CD4-positive, alpha-beta T cell treated with Interleukin-21 for 1 hour (primary cell): ENCODE results near the gene MACF1.

ENCODE experiments used
- DNase-seq: peaks from one replicate; pipeline ENCODE4 v3.0.0-alpha.2; 2020

Gene MACF1

DNA sequence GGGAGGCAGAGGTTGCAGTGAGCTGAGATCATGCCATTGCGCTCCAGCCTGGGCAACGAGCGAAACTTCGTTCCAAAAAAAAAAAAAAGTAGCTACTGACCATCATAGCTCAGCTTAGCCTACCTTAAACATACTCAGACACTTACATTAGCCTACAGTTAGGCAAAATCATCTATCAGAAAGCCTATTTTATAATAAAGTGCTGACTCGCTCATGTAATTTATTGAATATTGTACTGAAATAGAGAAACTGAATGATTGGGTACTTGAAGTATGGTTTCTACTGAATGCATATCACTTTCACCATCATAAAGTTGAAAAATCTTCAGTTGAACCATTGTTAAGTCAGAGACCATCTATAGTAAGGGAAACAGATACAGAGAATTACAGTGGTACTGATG, 193.0 kb downstream of the MACF1 start:
- DNase-seq, result no peak

DNA sequence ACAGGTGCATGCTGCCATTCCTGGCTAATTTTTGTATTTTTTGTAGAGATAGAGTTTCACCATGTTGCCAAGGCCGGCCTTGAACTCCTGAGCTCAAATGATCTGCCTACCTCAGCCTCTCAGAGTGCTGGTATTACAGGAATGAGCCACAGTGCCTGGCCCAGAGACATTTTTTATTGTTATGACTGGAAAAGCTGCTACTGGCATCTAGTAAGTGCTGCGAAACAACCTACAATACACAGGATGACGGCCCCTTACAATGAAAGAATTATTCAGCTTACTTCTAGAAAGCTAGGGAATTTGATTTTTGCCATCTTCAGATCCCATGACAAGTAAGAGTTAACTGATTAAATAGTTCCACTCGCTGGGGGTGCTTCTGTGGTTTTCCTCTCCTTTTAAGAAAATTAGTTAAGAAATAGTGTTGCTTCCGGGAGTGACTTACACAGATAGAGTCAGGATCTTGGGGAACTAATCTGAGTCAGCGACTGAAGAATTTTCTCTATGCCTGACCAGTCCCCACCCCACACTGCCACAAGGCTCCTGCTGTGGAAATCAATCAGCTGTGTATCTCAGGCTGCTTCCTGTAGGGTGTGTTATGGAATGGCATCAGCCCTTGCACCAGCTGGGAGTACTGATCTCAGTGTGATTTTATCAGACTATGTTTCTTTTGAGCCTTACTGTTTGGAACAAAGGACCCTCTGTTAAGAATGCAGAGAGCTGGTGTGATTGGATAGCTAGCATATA, 194.0 kb downstream of the MACF1 start:
- peak; percentile 23 for DNase-seq

DNA sequence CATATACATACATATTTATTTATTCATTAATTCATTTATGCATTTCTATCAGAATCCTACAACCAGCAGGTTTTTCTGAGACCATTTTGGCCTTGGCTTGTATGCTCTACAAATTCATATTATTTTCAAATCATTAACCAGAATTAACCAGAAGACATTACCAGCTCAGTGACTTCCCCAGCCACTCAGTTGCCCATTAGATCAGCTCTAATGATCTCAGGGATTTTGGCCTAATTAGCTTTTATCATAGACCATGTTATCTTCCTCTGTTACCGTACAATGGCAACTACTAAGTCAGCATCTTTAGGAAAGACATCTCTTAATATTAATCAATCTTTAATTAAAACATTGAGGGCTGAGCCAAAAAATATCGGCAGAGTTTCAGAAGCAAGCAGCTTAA, 196.6 kb downstream of the MACF1 start:
- no peak for DNase-seq

DNA sequence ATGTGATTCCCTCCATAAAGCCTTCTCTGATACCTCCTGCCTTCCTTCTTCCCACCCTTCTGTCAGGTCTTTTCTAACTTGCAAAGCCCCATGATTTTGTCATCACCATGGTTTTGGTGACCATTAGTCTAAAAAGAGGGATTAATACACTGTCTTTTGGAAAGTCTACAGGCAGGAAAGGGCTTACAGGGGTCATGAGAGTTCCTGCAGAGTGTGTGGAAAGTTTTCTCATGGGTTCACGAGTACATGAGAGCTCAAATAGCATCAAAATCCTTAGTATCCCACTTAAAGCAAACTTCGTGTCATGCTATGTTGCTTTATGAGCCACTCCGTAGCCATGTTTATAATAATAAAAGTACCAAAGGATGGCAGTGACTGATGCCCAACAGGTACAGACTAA, 200.4 kb downstream of the MACF1 start:
- DNase-seq, result no peak

DNA sequence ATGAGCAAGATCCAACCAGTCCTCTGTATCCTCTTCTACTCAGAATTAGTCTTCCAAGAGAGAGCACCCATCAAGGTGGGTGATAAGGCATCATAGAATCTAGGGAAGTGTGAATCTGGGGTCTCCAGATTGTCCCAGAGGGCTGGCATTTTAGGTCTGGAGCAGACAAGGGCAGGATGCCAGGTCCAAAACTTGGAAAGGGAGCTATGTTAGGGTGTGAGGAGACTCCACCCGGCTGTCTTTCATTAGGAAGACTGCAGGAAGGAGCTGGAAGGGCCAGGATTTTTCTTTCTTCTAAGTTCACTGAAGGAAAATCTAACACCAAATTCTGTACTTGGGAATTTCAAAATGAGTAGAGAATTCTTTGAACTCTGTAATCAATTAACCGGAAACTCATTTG, 200.9 kb downstream of the MACF1 start:
- no peak for DNase-seq

DNA sequence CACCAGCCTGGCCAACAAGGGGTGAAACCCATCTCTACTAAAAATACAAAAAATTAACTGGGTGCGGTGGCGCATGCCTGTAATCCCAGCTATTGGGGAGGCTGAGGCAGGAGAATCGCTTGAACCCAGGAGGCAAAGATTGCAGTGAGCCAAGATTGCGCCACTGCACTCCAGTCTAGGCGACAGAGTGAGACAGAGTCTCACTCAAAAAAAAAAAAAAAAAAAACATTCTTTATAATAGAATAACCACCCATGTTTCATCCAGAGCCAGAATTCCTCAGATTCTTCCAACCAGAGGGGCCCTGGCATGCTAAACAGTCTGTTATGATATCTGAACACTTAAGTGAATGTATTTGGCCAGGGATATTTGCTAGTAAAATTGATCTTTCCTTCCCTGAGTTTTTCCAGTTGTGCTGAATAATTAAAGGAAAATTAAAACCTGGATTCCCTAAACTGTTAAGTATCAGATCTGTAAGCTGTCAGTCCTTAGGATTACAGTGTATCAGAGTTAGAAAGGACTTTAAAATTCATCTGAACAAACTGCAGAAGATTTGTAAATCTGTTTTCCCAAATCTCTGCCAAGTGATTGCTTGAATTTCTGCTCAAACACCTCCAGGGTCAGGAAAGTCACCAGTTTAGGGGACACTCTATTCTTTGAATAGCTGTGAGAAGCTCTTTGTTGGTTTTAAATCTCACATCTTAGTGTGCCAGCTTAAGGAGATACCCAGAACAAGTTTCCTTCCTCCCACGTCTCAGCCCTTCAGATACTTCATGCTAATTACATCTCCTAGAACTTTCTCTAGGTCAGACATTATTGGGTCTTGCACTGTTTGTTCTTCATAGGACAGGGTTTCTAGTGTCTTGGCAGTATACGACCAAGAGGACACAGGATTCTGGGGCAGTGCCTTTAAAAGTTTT, 202.3 kb downstream of the MACF1 start:
- DNase-seq, result no peak

DNA sequence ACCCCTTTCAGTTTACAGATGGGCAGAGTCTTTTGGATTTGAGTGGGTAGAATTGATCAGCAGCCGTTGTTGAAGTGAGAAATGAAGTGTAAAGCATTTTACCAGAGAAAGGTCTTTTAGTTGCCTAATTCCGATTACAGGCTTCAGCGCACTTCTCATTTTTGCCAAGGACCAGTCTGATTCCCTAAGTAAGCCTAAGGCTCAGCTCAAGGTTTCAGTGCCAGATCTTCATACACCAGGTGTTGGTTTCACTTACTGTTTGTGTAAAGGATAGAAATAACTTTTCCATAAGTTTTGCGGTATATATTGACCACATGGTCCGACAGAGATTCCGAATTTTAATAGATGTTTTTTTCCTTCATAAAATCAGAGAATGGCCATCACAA, 203.0 kb downstream of the MACF1 start:
- no peak for DNase-seq

DNA sequence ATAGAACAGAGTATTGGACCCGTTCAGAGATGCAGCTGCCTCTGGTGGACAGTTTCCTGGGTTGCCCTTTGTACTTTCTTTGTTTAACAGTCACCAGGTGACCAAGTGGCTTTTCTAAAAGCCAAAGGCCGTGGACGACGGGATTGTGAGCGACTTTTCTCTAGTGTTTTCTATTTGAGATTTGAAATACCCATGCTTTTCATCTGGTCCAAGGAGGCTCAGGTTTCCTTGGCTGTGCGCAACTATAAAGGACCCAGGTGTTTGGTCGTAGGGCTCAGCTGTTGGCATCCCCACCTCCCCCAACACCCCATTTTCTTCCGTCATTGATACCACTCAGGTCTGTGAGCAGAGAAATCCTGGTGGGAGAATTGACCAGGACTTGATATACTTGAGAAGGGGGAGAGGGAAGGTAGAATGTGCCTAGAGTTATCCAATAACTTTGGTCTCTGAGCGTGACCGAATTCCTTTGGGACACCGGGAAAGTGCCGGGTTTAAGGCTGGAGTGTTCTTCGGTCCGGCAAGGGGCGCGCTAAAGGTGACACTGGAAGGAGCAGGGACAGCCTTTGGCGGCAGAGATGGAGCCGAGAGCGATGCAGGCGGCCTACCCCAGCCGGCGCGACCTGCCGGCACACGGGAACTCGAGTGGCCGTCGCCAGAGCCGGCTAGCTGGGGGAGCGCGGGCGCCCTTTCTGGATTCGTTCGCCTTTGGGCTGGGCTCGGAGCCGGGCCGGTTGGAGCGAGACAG, 203.6 kb downstream of the MACF1 start:
- no peak for DNase-seq

DNA sequence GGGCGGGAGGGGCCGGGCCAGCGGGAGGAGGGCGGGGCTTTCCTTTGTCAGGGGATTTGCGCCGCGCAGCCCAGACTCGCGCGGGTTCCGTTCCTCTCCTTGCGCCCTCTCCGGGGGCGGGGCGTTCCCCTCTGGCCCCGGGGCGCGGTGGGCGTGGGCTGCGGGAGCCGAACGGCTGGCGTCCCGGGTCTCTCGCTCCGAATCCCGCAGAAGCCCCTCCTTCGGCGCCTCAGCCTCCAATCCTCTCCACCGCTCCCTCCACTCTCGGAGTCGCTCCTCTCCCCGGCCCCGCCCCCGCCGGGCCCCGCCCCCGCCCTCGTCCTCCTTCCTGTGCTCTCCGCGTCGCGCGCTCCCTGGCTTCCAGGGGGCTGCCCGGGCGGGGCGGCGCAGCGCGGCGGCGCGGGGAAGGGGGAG, 204.2 kb downstream of the MACF1 start:
- peak; percentile 89 for DNase-seq

DNA sequence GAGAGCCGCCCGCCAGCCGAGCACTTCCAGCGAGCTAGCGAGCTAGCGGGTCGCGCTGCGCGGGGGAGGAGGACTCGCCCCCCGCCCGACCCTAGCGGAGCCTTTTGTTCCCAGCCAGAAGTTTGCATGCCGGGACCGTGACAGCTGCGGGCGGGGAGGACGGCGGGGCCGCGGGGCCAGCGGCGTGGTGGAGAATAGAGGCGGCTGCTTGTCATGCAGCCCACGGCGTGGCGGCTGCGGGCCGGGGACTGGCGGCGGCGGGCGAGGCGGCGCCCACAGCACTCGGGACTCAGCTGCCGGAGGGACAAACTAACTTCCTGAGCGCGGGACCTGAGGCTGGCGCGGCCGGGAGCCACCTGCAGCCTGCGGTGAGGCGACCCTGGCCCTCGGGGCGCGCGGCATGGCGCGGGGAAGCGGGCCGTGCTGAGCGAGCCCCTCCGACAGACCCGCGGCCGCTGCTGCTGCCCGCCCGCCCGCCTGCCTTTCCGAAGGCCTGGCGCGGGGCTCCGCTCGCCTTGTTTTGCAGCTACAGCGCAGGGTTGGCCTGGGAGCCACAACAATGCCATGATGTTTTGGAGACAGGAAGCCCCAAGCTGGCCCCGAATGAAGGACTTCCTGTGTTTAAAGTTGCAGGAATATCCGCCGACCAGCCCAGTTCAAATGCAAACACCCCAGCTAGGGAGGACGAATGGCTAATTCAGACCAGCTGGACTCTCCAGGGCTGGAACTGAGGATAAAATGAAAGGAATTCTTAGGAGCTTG, 204.7 kb downstream of the MACF1 start:
- DNase-seq, result peak; percentile 14

DNA sequence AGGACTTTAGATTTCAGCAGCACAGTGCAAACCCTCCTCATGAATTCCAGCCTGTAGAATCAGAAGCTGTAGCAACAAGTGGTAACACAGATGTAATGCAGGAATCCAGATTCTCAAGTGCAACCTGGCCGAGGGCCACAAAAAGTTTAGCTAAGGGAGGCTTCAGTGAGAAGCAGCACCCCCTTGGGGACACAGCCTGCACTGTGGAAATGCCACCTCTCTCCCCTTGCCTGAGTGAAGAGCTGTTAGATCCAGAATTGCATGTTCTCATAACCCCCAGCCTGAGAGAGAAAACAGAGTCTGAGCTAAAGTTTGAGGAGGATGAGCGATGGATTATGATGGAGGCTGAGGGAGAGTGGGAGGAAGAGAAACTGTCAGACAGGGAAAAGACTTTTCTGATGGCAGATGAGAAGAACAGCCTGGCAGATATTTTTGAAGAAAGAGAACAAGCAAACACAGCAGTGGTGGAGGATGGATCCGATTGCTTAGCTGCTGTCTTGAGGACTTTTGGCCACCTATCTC, 206.5 kb downstream of the MACF1 start:
- peak; percentile 62 for DNase-seq

DNA sequence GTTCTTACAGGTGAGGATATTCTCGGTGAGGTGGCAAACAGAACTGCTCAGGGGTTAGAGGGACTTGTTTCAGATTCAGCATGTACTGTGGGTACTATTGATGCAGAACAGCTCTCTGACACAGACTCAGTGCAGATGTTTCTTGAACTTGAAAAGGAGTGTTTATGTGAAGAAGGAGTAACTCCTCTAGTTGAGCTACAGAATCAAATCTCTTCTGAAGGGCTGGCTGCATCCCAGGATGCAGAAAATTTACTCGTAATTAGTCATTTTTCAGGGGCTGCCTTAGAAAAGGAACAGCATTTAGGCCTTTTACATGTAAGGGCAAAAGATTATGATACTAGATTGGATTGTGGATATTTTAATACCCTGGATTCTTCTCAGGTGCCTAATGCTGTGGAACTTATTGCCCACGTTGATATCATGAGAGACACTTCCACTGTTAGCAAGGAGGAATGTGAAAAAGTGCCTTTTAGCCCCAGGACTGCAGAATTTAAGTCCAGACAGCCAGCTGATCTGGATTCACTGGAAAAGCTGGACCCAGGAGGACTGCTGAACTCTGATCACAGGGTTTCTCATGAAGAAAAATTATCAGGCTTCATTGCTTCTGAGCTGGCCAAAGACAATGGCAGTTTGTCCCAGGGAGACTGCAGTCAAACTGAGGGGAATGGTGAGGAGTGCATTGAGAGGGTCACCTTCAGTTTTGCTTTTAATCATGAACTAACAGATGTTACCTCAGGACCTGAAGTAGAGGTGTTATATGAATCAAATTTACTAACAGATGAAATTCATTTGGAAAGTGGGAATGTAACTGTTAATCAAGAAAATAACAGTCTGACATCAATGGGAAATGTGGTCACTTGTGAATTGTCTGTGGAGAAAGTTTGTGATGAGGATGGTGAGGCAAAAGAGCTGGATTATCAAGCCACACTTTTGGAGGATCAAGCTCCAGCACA, 207.3 kb downstream of the MACF1 start:
- no peak for DNase-seq

DNA sequence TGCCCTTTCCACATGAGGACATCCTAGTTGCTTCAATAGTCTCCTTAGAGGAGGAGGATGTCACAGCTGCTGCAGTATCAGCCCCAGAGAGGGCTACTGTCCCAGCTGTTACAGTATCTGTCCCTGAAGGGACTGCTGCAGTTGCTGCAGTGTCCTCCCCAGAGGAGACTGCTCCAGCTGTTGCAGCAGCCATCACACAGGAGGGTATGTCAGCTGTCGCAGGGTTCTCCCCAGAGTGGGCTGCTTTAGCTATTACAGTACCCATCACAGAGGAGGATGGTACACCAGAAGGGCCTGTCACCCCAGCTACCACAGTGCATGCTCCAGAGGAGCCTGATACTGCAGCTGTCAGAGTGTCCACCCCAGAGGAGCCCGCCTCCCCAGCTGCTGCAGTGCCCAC, 208.4 kb downstream of the MACF1 start:
- DNase-seq, result no peak

DNA sequence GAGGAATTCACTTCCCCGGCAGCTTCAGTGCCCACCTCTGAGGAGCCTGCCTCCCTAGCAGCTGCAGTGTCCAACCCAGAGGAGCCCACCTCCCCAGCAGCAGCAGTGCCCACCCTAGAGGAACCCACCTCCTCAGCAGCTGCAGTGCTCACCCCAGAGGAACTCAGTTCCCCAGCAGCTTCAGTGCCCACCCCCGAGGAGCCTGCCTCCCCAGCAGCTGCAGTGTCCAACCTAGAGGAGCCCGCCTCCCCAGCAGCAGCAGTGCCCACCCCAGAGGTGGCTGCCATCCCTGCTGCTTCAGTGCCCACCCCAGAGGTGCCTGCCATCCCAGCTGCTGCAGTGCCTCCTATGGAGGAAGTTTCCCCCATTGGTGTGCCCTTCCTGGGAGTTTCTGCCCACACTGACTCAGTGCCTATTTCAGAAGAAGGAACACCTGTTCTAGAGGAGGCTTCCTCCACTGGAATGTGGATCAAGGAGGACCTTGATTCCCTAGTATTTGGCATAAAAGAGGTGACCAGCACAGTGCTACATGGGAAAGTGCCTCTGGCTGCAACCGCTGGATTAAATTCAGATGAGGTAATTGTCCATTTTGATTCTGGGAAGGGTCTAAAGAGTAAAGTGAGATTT, 209.5 kb downstream of the MACF1 start:
- DNase-seq, result no peak

DNA sequence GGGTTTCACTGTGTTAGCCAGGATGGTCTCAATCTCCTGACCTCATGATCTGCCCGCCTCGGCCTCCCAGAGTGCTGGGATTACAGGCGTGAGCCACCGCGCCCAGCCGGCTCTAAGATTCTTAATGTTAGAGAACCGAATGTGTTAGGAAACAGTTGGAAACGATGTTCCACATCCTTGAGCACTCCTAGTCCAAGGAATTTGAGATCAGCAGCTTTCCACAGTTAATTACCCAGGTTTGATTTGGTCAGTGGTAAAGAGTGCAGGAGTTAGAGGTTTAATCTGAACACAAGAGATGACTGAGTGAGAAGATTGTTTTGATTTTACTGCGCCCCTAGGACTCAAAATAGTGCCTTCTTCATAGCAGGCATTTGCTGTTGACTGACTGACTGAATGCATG, 211.1 kb downstream of the MACF1 start:
- no peak for DNase-seq

DNA sequence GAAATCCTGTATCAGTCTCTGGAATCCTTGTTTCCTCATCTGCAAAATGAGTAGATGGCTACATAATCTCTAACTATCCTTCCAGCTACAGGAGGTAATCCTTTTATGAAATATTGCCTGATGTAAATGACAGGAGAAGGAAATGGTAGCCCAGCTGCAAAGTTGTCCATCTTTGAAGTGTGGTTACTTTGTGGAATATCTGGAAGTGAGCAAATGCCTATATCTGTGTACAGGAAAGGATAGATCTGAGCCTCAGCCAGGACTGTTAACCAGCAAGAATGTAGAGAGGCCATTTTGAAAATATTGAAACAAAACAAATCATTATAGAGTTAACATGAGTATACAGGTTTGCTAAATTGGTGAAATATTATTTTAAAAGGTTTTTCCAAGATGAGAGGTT, 212.1 kb downstream of the MACF1 start:
- no peak for DNase-seq

DNA sequence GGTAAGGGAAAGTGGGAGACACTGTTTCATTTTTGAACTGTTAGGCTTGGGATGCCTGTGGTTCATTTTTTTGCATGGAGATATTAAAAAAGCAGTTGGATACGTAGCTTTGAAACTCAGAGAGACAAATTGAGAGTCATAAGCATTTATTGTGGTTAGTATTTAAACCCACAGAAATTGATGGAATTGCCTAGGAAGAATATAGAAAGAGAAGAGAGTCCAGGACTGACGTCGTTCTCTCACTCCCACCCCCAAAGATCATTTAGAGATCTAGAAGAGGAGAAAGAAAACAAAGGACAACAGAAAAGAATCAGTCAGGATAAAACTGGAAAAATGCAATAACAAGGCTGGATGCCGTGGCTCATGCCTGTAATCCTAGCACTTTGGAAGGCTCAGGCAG, 213.7 kb downstream of the MACF1 start:
- DNase-seq, result no peak

DNA sequence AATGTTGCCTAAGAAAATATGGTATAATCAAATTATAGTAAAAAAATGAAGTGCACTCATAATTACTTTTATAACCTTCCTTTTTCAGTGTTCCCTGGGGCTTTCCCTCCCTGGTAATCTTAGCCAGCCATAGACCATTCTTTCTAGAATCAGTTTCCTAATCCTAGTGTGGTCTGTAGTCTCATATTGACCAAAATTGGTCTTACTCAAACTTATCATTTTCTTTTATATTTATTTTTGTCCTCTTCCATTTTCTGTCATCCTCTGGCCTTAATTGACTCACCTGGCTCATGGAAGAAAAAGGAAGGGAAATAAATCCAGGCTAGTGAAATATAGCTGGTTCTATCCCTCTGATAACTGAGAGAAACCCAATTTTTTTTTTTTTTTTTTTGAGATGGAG, 216.0 kb downstream of the MACF1 start:
- no peak for DNase-seq

DNA sequence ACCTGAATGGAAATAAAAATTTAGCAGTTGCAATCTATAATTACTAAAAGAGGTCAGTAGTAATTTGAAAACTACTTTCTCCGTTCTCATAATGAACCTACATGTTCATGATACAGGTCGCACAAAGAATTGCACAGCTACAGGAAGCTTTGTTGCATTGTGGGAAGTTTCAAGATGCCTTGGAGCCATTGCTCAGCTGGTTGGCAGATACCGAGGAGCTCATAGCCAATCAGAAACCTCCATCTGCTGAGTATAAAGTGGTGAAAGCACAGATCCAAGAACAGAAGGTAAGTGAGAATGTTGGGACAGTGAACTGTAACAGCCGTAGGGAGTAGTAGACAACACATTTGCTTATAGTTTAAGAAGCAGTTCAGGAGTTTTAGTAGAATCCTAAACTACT, 218.1 kb downstream of the MACF1 start:
- DNase-seq, result no peak

DNA sequence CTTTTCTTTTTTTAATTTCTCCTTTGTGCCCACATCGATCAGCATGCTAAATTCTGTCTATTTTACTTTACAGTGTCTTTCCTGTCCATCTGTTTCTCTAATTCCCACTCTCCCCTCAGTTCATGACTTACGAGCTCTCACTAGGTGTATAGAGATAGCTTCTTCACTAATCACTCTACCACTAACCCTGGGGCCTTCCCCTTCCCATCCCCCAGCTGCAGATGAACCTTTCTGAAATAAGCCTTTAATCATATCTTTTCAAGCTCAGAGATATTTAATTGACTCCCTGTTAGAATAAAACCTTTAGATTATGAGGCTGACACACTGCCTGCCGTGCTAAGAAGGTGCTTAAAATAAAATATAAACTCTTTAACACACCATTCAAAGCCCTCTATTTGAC, 220.7 kb downstream of the MACF1 start:
- DNase-seq, result no peak

DNA sequence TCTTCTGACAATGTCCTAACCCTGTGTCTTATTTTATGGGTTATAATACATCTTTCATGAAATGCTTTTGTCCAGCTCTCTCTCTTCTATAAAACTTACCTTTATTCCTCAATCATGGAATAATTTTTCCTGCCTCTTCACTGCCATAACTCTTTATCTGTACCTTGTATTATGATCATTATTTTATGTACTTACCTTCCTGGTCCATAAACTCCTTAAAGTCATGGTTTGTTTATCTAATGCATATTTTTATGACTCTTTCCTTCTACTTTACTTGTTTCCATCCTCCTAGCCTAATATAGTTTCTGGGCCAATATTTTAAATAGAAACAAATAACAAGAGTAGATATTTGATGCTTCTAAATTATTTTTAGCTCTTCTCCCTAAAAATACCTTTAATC, 221.1 kb downstream of the MACF1 start:
- DNase-seq, result no peak
